A204.1 (cell line): ENCODE data around the gene OR6P1.

Experiments
- FAIRE-seq: peaks from 2 replicates; lab custom pipeline; 2012; peaks lifted over from hg19 to GRCh38; lab: Jason Lieb, UNC

The OR6P1 gene, protein sequence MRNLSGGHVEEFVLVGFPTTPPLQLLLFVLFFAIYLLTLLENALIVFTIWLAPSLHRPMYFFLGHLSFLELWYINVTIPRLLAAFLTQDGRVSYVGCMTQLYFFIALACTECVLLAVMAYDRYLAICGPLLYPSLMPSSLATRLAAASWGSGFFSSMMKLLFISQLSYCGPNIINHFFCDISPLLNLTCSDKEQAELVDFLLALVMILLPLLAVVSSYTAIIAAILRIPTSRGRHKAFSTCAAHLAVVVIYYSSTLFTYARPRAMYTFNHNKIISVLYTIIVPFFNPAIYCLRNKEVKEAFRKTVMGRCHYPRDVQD

DNA sequence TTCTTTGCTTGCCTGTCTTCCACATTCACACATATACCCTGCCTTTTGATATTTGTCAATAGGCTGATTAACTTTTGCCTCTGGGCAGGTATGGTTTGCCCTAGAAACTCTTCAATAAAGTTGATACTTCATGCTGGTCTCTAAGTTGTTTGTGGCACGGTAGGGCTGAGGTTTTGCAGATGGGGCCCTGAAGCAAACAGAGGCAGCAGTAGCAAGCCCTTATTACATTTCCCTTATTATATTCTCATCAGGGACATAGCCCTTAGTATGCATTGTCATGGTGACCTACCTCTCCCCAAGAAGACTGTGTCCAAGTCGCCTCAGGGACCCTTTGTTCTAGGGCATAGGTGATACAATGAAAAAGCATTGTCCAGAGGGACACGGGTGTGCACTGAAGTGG lies at the start of gene OR6P1:
TSS of gene OR6P1 (minus strand) at position 101 of the 400 bp plus-strand sequence. CDS start 6,976 bp downstream, outside the sequence.
- FAIRE-seq: no peak

DNA sequence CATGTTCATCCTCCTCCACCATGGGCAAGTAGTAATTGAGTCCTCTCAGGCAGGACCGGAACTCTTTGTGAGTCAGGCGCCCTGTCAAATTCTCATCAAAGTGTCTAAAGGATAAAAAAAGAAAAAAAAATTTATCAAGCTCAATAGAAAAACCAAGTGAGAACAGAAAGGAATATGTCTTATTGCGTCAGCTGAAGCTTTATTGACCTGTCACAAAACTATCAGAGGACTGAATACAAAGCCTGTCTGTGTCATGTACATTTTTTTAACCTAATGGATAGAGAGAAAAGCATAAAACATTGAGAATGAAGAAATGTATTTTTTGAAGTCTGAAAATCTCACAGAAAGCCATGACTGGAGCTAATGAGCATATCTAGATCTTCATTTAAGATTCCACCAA lies 43.4 kb upstream of the OR6P1 start:
- no peak for FAIRE-seq

DNA sequence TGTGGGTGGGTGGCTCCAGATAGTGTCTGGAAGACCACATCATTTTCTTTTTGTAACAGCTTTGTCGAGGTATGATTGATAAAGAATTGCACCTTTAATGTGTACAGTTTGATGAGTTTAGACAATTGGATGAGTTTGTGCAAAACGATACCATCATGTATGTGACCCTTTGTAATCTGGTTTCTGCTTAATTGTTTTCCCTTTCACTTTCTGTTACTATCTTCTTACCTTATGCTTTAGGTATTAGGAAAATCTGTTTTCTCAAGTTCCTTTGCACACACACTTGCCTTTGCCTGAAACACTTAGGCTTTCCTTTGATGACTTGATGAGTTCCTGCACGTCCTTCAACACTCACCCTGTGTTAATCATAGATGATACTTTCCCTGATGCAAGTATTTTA lies 41.5 kb upstream of the OR6P1 start:
- FAIRE-seq: no peak

DNA sequence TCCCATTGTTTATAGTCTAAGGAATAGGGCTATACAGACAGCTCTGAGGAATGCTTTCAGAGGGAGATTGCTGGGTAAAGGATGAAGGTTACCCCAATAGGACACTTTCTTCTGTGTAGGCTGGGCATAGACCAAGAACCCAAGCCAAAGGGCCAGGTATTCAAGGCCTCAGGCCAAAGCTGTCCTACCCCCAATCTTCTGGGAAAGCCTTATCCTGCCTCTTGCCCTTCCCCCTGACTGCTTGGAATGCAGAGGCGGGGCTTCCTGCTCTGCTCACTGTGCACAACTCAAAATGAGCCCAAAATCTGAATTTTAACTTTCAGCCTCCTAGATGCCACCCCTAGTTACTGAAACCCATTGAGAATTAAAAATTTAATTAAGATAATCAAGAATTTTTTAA lies 36.9 kb upstream of the OR6P1 start:
- no peak for FAIRE-seq

DNA sequence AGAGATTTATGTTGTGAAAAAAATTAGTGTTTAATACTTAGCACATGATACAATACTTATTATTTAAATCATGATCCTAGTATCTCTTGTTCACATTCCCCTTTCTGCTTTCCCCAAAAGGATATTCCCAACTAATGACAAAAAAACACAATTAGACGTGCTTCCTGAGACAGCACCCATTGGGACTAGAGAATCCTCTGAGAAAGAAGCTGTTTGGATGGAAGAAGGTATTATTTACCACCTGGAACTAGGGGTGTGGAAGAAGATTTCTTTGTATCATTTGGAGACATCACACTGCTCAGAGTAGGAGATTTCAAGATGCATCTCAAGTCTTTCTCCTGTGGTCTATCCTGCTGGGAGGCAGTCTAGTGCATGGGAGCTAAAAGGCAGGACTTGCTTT lies 34.6 kb upstream of the OR6P1 start, which contains the start of gene OR10Z1:
TSS of gene OR10Z1 (plus strand) at position 301 of the 400 bp plus-strand sequence. CDS start 1,171 bp downstream, outside the sequence.
- FAIRE-seq: no peak

DNA sequence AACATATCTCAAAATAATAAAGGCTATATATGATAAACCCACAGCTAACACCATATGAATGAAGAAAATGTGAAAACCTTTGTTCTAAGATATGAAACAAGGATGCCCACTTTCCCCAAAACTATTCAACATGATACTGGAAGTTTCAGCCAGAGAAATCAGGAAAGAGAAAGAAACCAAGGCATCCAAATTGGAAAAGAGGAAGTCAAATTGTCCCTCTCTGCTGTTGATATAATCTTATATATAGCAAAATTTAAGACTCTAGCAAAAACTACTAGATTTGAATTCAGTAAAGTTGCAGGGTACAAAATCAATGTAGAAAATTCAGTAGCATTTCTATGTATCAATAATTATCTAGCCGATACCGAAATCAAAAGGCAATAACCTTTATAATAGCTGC lies 30.4 kb upstream of the OR6P1 start:
- no peak for FAIRE-seq

DNA sequence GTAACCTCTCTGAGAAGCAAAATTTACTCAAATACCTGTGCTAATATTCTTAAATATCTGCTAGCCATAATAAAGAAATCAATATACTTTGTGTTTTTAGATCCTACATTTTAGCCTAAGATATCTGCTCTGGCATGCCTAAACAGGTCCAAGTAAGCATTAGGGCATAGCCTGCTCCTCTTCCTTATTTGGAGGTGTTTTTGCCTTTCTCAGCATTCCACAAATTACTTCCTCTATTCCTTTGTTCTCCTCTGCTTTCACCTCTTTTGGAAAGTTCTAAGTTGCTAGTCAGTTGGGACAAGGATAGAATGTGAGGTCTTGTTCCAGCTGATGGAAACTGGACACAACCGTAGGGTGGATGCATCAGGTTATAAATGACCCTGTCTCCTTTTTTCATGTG lies 16.6 kb upstream of the OR6P1 start:
- FAIRE-seq: no peak

DNA sequence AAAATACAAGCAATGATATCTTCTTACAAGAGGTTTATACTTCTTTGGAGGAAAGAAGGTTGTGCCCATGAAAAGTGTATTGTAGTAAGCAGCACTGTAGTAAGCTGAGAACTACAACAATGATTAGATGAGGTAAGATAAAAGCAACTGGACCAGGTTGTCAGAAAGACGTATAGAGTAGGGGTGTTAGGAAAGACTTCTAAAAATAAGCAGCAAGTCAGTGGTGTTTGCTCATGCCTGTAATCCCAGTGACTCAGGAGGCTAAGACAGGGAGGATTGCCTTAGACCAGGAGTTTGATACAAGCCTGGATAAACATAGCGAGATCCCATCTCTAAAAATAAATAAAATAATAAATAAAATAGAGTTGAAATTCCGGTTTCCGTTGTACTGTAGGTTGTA lies 13.6 kb upstream of the OR6P1 start:
- no peak for FAIRE-seq

DNA sequence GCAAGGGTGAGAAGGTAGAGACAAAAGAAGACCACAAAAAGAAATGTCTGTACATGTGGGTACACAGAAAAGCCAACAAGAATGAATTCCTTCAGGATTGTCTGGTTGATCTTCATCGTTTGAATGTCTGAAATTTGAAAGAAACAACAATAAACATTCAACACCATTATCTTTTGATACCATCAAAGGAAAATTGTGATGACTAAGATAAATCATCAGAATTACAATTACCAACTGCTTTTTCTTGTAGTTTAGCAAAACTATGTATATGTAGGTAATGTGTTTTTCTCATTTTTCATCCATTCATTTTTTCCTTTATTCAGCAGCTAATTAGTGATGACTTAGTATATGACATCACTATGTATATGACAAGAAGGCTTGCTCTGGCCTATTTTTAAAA lies 9.4 kb upstream of the OR6P1 start, which contains the start of gene OR10X1:
TSS of gene OR10X1 (minus strand) at position 167 of the 400 bp plus-strand sequence. CDS start at position 167, 0 bp downstream.
- FAIRE-seq: no peak

DNA sequence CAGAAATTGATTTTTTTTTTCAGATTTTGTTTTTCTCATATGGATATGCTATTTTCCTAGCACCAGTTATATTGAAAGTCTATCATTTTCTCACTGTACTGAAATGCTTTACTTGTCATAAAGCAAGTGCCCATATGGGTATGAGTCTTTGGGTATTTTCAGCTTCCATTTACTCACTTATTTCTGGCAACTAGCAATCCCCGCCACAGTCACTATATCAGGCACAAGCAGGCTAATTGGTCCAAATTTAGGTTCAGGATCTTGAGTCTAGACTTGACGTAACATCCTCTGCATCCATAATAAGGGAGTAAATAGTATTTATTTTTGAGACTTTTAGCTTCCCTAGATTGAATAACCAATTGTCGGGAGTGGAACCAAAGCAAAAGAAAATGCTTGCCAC lies 7.2 kb upstream of the OR6P1 start:
- FAIRE-seq: no peak

DNA sequence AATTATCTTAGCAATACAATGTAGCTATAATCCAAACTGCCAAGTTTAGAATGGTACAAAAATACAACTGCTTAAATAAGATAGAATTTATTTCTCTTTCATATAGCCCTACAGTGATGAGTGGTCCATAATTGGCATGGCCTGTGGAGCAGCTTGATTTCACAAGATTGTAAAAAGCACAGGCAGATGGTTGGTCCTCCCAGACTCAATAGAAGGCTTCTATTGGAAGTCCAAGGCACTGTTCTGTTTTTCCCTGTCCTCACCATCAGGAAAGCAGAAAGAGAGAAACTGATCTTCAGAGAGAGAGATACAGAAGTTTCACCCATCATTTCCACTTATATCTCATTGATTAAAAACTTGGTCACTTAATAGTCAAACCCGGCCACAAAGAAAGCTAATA lies 1.8 kb upstream of the OR6P1 start:
- FAIRE-seq: no peak

DNA sequence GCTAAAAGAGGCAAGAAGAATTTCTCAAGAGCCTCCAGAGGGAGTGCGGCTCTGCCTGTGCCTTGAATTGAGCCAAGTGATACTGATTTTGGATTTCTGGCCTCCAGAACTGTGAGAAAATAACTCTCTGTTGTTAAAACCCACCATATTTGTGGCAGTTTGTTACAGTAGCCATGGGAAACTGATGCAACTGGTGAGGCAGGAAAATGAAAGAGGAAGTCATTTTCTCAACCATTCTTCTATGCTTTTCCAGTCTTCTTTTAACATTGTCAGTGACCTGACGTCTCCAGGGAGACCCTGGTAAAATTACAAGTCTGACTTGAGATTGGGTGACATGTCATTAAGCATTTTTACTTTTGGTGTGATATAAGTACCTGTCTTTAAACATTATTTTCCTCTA lies 5.8 kb downstream of the OR6P1 start:
- FAIRE-seq: no peak

DNA sequence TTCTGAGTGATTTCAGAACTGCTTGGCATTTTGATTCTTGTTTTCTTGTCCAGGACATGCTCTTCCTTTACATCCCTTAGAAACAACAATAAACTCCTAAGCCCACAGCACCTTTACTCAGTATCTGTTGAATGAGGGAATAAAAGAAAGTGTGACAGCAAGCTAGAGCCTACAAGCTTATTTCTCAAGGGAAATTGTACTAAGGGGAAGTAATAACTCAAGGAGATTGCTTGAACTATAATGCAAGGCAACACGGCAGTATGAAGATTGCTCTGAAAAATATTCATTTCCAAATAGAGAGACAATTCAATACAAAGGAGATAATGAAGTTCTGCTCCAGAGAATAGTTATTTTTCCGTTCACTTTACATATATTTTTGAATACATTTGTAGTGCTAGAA lies 6.5 kb downstream of the OR6P1 start:
- FAIRE-seq: no peak

DNA sequence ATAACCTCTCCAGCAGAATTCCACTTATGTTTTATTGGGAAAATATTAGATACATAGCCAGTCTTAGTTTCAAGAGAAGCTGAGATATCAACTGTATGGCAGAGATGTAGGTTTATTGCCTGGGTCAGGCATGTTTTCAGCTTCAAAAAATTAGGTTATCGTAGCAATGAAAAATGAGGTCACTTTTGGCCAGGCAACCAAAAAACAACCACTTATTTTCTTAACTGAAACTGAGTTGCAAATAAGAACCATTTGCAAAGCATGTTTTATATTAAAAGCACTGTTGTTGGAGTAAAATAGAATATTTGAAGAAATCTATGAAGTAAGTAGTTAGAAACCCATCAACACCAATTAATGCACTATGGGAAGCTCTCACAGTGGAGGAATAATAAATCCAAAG lies 10.7 kb downstream of the OR6P1 start:
- FAIRE-seq: no peak

DNA sequence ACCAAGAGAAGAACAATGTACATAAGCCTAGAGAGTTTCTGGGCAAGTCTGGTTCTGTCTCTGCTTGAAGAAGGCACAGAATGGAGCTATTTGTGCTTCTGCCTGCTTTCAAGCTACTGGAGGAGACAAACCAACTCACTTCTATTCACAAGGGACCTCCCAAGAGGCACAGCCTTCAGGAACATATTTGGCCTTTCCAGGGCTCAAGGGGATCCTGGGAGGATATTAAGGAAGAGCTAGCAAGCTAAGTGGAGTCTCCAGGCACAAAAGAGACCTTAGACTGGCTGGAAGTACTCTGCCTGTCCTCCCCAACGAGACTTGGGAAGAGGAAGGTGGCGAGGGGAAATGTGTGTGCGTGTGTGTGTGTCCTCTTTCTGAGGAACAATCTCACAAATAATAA lies 16.0 kb downstream of the OR6P1 start, which contains the start of gene OR6Y1:
TSS of gene OR6Y1 (minus strand) at position 54 of the 400 bp plus-strand sequence. CDS start 6,300 bp downstream, outside the sequence.
- no peak for FAIRE-seq

DNA sequence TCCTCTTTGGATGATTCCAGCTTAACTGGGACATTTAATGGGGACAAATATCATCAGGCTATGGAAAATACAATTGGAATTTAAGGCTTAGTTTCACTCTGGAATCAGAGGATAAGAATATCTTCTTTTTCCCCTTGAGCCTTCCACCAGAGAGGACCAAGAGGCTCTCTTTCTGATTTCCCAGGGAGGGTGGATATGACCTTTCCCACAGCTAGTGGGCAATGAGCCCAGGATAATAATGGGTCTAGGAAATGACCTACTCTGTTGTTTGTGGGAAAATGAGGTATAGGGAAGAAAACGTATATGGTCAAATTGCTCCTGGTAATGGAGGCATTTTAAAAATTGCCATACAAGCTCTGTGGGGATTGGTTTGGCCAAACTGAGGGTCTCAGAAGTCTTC lies 18.1 kb downstream of the OR6P1 start:
- no peak for FAIRE-seq

DNA sequence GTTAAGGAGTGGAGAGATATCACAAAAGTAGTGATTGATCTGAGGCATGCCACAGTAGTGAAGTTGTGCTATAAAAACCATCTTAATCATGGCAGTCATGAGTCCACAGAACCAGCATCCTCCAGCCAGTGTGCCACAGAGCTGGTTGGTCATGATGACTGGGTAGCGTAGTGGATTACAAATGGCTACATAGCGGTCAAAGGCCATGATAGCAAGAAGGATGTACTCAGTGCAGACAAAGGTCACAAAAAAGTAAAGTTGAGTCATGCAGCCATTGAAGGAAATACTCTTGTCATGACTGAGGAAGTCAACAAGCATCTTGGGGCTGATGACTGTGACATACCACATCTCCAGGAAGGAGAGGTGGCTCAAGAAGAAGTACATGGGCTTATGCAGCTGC lies 22.8 kb downstream of the OR6P1 start:
- FAIRE-seq: no peak

DNA sequence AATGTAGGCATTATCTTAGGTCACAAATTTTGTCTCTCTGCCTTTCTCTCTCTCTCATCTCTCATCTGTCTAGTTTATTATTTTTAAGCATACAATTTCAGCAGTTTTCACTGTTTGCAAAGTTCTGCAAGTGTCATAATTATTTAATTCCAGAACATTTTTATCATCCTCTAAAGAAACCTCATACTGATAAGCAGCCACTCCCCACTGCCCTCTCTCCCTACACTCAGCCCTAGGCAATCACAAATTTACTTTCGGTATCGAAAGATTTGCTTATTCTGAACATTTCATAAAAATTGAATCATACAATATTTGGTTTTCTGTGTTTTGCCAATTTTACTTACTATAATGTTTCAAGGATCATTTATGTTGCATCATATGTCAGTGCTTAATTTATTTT lies 32.8 kb downstream of the OR6P1 start:
- no peak for FAIRE-seq

DNA sequence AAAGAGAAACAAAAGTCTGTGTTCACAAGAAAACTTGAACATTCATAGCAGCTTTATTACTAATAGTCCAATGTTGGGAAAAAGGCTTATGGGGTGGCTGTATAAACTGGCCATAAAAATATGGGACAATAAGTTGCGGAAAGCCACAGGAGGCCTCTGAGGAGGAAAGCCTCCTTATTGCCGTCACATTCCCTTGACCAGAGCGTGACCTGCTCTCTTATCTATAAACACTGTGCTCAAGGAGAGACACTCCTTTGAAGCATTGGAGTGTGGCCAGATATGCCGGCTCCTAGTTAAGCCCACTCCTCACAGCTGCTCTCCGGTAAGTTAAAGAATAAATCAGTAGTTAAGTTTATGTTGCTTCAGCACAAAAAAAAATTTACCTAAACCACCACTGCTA lies 35.9 kb downstream of the OR6P1 start:
- no peak for FAIRE-seq

DNA sequence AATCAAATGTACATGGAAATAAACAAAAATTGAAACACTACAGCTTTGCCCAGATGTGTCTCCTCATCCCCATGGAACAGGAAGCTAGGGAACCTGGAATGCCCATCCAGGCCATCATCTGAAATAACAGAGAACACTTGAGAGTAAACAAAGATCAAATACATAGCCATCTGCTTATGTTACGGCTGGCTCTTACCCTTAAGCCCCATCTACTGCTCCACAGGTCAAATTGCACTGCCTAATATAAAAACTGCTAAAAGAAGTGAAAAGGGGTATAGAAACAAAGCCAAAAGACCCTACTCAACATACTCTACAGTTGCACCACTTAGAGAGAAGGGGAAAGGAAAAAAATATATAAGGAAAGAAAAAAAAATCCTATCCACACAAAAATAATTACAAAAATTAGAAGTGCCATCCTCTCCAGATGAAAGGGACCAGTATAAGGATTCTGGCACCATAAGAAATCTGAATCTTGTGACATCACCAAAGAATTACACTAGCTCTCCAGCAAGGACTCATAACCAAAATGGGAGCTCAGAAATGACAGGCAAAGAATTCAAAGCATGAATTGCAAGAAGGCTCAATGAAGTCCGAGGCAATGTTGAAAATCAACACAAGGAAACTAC lies 43.1 kb downstream of the OR6P1 start:
- FAIRE-seq: no peak

DNA sequence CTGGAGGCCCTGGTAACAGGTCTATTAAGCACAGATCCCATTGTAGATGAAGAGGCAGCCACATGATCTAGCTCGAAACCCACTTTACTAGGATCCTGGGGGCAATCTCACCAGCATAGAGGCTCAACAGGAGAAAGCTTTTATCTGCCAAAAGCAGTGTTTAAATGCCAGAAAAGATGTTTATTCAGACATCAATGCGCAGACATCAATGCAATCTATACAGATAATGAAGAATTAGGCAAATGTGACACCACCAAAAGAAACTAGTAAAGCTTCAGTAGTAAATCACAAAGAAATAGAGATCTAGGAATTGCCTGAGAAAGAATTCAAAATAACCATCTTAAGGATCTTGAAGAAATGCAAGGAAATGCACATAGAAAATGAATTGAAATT lies 48.7 kb downstream of the OR6P1 start:
- FAIRE-seq: no peak

DNA sequence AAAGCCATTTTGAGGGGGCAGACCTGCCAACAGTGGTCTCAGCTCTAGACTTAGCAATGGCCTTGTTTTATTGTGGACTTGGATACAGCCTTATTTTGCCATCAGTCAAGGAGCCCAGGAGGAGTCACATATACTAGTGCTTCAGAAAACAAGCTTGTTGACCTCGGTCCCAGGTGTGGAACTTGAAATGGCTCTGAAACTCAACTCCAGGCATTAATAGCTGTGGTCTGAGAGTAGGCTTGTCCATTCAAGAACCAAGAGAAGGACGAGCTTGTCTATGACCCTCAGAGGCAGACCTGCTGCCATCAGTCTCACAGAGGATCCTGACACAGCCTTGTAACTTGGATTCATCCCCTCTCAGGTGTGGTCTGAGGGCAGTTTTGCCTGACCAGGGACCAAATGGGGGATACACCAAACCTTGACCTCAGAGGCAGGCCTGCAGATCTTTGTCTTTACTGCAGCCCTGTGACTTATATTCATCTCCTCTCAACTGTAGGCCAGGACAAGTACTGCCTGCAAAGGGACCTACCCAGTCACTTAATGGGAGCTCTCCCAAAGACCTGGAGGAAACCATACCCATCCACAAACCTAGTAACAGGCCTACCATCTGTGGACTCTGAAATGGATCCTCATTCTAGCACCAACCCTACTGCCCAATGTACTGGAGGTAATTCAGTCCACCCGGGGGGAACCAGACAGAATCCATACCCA lies 49.3 kb downstream of the OR6P1 start:
- no peak for FAIRE-seq

DNA sequence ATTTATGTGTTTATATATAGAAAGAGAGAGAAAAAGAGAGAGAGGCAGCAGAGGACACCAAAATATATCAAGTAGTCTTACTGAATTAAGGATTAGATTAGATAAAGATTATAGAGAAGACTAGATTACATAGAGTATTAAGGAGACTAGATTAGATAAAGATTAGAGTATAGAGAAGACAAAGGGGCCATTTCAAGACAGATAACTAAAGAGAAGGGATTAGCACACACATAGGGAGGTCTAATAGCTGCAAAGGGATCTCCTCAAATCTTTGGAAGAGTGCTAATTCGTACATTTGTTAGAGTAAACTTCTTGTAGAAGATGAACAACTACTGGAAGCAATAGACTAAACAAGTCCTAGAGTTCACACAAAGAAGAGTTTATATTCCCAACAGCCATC lies 50.4 kb downstream of the OR6P1 start:
- FAIRE-seq: no peak
